ENCODE results near the gene CRYM. TPM values are rescaled to one million over a fixed set of nuclear protein-coding genes. Genes with fewer than 3 reads are reported as not detected.
"Not testable (repeated sequence)": the region's sequence is repeated elsewhere in the genome, so short reads cannot be mapped to it uniquely, and the experiment has no call there.

CRYM gene
- total RNA-seq, 4 donors from 2014 or later = 0.81 TPM; not detected in 3

GRCh38 chr16:21256636-21257035 lies 21.5 kb downstream of the CRYM start:
- 92 to 96% methylated on average over 2 of the region's 2 CpGs for WGBS, 2 donors
- H3K36me3 ChIP-seq = no peaks in the 10 kb centered on the region
- DNase-seq = no peak
- no peaks in the 10 kb centered on the region for H3K4me1 ChIP-seq
- TF ChIP-seq CTCF (IDR thresholded peaks at IDR 0.05) = no peak
- TF ChIP-seq POLR2A (IDR thresholded peaks at IDR 0.05) = no peak
- H3K27ac ChIP-seq = no peak overlapping the region
- intact Hi-C loops (cut with DNase I) = no loop called here
- H3K27me3 ChIP-seq = no peaks in the 10 kb centered on the region
- no peak overlapping the region for H3K4me3 ChIP-seq (replicated peaks in 1 of 3)
- H3K9me3 ChIP-seq = no peaks in the 10 kb centered on the region

- 82 to 94% methylated on average over 3 of the region's 3 CpGs for WGBS, 2 donors
- H3K9me3 ChIP-seq = no peaks in the 10 kb centered on the region
- no peaks in the 10 kb centered on the region for H3K36me3 ChIP-seq
- no peak for TF ChIP-seq CTCF (IDR thresholded peaks at IDR 0.05)
- no peak for TF ChIP-seq POLR2A (IDR thresholded peaks at IDR 0.05)
- no peaks in the 10 kb centered on the region for H3K4me1 ChIP-seq
- no peaks in the 10 kb centered on the region for H3K27me3 ChIP-seq
- H3K4me3 ChIP-seq (replicated peaks in 1 of 3) = no peak overlapping the region
- no peak for DNase-seq
- intact Hi-C loops (cut with DNase I) = no loop called here
- H3K27ac ChIP-seq = no peak overlapping the region
Observed at GRCh38 chr16:21253470-21253869, 24.6 kb downstream of the CRYM start.

- WGBS, 2 donors = 81 to 83% methylated on average over 15 of the region's 15 CpGs
Observed at GRCh38 chr16:21250072-21250923, 27.8 kb downstream of the CRYM start.

GRCh38 chr16:21248179-21248578 lies 29.9 kb downstream of the CRYM start:
- WGBS, 2 donors = 81 to 92% methylated on average over 4 of the region's 4 CpGs
- H3K27me3 ChIP-seq; H3K27ac ChIP-seq; H3K4me1 ChIP-seq; intact Hi-C loops (cut with DNase I); H3K9me3 ChIP-seq; H3K36me3 ChIP-seq; DNase-seq; H3K4me3 ChIP-seq (replicated peaks in 1 of 3): not testable (repeated sequence)

More at GRCh38 chr16:21250072-21250923, 27.8 kb downstream of the CRYM start:
- H3K27me3 ChIP-seq = no peaks in the 10 kb centered on the region
- H3K27ac ChIP-seq = no peak overlapping the region
- intact Hi-C loops (cut with DNase I) = no loop called here
- no peak for DNase-seq
- no peaks in the 10 kb centered on the region for H3K9me3 ChIP-seq
- no peaks in the 10 kb centered on the region for H3K4me1 ChIP-seq
- no peak for TF ChIP-seq CTCF (IDR thresholded peaks at IDR 0.05)
- no peak for TF ChIP-seq POLR2A (IDR thresholded peaks at IDR 0.05)
- no peak overlapping the region for H3K4me3 ChIP-seq (replicated peaks in 1 of 3)
- no peaks in the 10 kb centered on the region for H3K36me3 ChIP-seq

- H3K27me3 ChIP-seq = no peaks in the 10 kb centered on the region
- no peak overlapping the region for H3K27ac ChIP-seq
- H3K4me3 ChIP-seq (replicated peaks in 1 of 3) = no peak overlapping the region
- WGBS, 2 donors = 46 to 50% methylated on average over 7 of the region's 7 CpGs
- no peaks in the 10 kb centered on the region for H3K36me3 ChIP-seq
- H3K9me3 ChIP-seq = no peaks in the 10 kb centered on the region
- no peaks in the 10 kb centered on the region for H3K4me1 ChIP-seq
- no peak for TF ChIP-seq POLR2A (IDR thresholded peaks at IDR 0.05)
- TF ChIP-seq CTCF (IDR thresholded peaks at IDR 0.05) = no peak
- DNase-seq = no peak
- intact Hi-C loops (cut with DNase I) = no loop called here
Observed at GRCh38 chr16:21244518-21245215, 33.4 kb downstream of the CRYM start.
